Stimulated activated CD4-positive, alpha-beta T cell treated with anti-CD3 and anti-CD28 coated beads, TNF-alpha, amount 100 ng/mL, for 24 hours (primary cell): ENCODE results near the gene RNF8.
"Not testable (repeated sequence)": the region's sequence is repeated elsewhere in the genome, so short reads cannot be mapped to it uniquely, and the experiment has no call there.

ENCODE experiments used
- DNase-seq, 3 experiments: peaks; one replicate each; pipeline ENCODE4 v3.0.0-alpha.2; 2020; ENCODE audit warnings: low read depth in 3 of 3

Gene RNF8

GRCh38 chr6:37353761-37354525 lies at the start of gene RNF8:
TSS of gene RNF8 (plus strand) at chr6:37353983. CDS start at chr6:37354165, 182 bp downstream.
- peak; percentile 80 to 93 (median 81) for DNase-seq

GRCh38 chr6:37304766-37305165 lies 49.0 kb upstream of the RNF8 start:
- no peak for DNase-seq

GRCh38 chr6:37305841-37306425 lies 47.9 kb upstream of the RNF8 start:
- DNase-seq: no peak

GRCh38 chr6:37306624-37307222 lies 47.1 kb upstream of the RNF8 start:
- no peak for DNase-seq

GRCh38 chr6:37307484-37307883 lies 46.3 kb upstream of the RNF8 start:
- DNase-seq: not testable (repeated sequence)

- no peak for DNase-seq
Observed at GRCh38 chr6:37308069-37308815, 45.5 kb upstream of the RNF8 start.

- DNase-seq: no peak
Observed at GRCh38 chr6:37309046-37309445, 44.7 kb upstream of the RNF8 start.

GRCh38 chr6:37309692-37310091 lies 44.1 kb upstream of the RNF8 start:
- no peak for DNase-seq

GRCh38 chr6:37310966-37311365 lies 42.8 kb upstream of the RNF8 start:
- DNase-seq: no peak

GRCh38 chr6:37311741-37312473 lies 41.9 kb upstream of the RNF8 start:
- no peak for DNase-seq

GRCh38 chr6:37313723-37314486 lies 39.9 kb upstream of the RNF8 start:
- no peak for DNase-seq

GRCh38 chr6:37314487-37315156 lies 39.2 kb upstream of the RNF8 start:
- DNase-seq: peak in 1 of 3 experiments; percentile 30

- DNase-seq: no peak
Observed at GRCh38 chr6:37315157-37315515, 38.6 kb upstream of the RNF8 start.

GRCh38 chr6:37316071-37316470 lies 37.7 kb upstream of the RNF8 start:
- DNase-seq: no peak

GRCh38 chr6:37317312-37318038 lies 36.3 kb upstream of the RNF8 start:
- no peak for DNase-seq

GRCh38 chr6:37319156-37319555 lies 34.6 kb upstream of the RNF8 start:
- no peak for DNase-seq

- no peak for DNase-seq
Observed at GRCh38 chr6:37319856-37320480, 33.8 kb upstream of the RNF8 start.

GRCh38 chr6:37320646-37321045 lies 33.1 kb upstream of the RNF8 start:
- DNase-seq: no peak

- no peak for DNase-seq
Observed at GRCh38 chr6:37321101-37321500, 32.7 kb upstream of the RNF8 start.
